GM19238 (cell line): ENCODE measurements around the gene CHN2.
"Not testable (repeated sequence)": the region's sequence is repeated elsewhere in the genome, so short reads cannot be mapped to it uniquely, and the experiment has no call there.

Experiments used
- DNase-seq: peaks from one replicate; pipeline ENCODE4 v3.0.0; 2011; ENCODE audit warnings: low spot score; ENCODE audit not compliant: insufficient read length

Gene CHN2

DNA sequence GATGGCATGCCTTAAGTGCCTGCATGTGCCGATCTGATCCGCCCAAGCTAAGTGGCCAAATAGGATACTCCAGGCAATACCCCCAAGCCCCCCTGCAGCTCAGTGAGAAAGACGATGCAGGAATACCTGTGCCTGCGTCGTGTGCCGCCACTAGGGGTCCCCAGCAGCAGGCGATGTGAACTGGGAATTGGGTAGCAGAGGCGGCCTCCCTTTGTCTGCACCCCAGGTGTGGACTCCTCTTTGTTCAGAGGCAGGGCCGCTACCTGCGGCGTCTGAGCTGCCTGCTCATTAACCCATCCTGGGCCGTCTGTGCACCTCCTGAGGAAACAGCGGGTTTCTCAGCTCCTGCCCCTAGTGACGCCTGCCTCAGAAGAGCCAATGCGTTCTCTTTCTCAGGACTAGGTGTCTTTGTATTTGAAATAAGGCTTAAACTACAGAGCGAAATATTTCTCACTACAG lies 4.8 kb upstream of the CHN2 start:
- DNase-seq, result peak; percentile 44

DNA sequence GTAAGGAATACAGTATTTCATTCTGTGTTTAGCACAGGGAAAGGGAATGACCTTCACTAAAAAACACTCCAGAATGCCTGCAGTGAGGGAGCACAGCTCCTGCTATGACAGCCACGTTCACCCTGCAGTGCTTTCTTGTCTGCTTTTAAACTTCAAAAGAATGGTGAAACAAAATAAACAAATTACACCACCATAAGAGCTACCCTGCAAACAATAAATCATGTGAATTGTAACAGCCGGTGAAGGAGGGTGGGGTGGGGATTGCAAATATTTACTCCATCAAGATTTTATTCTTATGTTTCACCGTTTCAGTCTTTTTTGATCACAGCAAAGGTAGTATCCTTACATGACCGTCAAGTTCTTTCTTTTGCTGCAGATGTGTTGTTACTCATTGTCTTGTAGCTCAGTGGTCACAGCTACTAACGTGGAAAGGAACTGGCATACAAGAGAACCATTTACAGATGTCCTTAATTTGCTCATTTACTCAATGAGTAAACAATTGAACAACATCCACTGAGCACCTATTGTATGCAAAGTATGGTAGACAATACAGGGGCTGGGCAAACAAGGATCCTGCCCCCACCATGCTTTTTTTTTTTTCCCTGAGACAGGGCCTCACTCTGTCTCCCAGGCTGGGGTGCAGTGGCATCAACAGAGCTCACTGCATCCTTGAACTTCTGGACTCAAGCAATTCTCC lies 4.1 kb upstream of the CHN2 start:
- no peak for DNase-seq

DNA sequence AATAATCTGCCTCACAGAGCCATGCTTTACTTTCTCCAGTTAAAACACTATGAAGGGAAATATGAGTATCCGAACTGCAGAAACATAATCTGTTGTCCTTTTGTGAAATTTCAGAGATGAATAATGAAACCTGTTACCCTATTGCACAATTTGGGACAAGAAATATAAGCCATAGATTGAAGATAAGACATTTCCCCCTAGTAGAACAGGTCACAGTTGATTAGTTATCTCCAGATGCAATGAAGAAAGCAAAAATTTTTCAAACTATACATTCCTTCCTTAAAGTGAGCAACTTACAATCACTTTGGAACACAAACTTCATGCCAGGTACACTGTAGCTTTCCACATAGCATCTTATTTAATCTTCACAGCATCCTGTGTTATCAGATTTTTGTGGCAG lies 2.3 kb upstream of the CHN2 start:
- DNase-seq, result no peak

DNA sequence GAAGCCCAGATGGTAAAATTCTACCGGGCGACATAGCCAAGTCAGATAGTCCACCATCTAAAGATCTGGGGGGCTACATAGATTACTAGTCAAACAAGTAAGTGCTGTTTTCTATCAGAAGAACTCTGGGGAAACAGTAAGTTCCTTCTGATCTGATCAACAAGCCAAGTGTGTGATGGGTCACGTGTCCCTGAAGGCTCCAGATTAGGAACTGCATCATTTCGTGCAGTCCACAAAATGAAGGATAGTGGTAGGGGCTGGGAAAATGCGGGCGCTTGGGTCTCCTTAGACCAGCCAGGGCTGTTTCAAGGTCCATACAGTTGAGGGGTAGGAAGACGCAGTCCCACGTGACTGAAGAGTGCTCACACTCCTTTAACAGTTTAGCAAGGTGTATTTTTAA lies 1.8 kb upstream of the CHN2 start:
- no peak for DNase-seq

DNA sequence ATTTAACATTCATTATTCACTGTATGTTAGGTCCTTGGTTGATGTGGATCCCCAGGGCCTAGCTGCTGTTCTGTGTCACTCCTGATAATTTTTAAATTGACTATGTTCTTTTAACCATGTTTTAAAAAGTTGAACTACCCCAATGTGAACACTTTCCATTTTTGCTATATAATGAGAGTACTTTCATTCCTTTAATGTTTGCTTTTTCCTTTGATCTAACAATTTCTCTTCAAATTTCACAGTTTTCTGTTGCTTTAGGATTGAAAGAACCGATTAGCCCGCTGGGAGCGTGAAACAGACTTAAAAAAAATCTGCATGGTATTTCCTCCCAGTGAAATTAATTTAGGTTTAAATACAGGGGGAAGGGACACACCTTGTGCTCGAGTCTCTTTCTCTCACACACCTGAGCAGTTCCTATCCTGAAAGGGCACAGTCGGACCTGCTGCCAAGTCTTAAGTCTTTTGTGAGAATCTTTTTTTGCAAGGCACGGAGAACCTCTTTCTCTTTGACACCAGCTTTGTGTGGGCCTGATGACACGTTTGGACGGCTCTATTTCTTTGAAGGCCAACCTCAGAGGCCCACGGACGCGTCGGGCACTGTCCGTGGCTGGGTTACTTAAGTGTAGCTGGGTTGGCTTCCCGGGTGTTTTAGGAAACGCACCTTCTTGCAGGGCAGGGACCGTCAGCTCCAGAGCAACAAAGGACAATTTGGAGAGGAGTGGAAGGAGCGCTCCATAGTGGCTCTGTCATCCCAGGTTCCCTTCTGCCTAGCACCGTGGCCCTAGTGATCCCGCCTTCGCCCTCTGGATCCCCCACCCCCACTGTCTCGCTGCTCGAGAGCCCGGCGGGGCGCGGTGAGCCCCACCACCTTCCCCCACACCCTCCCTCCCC lies 1.0 kb upstream of the CHN2 start:
- no peak for DNase-seq

DNA sequence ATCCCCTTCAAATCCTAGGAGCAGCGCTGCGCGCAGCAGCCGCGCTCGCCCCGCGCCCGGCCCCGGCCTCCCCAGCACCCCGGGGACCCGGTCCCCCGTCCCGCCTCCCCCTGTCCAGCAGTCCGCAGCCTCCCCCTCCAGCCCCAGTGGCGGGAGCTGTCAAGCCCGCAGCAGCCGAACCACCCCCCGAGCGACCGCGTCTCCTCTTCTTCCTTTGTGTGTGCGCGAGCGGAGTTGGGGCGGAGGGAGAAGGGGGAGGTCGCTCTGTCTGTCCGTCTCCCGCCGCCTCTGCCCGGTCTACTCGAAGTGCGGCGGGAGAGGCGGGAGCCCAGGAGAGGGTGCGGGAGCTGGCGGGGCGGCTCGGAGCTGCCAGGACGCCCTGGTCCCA lies 375 bp upstream of the CHN2 start:
- DNase-seq, result no peak

DNA sequence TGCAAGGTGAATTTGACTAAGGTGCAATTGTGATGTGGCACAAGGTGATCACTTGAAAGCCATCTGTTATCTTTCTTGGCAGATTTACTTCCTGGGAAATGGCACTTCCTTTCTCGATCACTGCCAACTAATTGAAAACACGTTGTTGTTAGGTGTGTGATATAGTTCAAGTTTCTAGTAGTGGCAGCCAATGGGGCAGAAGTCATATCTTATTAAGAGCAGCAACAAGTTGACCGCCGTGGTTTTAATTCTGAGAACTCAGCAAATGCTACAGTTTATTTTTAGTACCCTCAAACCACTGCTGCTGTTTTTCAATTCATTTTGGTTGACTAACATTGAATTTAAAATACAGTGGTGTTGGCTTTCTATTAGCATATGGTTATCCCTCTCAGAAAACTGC lies 1.6 kb downstream of the CHN2 start:
- no peak for DNase-seq

DNA sequence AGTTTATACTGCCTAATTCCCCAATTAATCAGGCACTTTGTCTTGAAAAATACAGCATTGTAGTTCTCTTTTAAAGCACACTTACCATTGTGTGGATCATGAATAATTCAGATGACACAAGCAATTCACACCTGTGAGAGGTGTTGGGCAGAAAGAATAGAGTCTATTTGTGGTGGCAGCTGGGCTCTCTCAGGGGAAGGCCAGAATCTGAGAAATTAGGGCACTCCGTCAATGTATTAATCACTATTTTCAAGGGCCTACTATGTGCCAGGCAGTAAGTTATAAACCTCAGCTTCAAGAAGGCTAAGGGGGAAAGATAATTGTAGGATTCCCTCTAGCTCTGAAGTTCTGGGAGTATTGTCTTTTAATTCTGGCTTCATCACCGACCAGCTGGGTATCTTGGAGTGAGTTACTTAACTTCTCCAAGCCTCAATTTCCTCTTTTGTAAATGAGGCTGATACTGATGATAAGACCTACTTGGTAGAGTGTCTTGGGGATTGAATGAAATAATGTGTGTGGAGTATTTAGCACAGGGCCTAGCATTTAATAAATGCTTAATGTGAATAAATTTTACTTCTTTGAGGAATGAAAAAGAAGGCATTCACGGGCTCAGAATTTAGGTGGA lies 2.5 kb downstream of the CHN2 start:
- DNase-seq, result no peak

DNA sequence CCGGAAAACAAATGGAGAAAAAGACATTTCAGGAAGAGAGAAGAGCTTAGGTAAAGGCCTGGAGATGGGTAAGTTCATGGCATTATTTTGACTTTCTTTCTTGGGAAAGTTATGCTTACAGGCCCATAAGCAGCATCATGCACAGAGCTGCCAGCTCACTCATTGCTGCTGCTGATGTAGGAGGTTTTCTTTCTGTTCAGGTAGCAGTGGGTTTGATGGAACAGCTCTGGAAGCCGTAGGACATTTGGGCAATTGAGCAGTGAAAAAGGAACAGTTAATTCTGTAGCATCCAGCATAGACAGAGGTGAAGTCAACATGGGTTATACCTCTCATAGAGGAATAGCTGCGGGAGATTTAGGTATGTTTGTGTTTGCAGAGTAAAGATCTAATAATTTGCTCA lies 3.3 kb downstream of the CHN2 start:
- DNase-seq, result no peak

DNA sequence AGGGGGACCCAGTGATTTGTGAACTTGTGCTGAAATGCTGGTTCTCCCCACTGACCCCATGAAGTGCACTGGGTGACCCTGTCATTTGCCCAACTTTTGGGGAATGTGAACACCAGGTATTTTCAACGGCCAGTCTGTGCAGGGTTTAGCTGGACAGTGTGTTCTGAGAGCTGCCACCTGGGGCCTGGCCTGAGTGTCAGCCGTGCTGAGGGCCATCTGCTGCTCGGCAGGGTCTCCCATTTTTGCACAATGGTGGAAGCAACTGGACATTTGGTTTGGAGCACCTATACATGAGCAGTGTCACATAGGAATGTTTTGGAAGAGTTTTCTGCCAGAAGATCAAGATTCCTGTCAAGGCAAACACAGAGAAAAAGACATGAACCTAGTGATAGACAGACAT lies 5.2 kb downstream of the CHN2 start:
- DNase-seq, result no peak

DNA sequence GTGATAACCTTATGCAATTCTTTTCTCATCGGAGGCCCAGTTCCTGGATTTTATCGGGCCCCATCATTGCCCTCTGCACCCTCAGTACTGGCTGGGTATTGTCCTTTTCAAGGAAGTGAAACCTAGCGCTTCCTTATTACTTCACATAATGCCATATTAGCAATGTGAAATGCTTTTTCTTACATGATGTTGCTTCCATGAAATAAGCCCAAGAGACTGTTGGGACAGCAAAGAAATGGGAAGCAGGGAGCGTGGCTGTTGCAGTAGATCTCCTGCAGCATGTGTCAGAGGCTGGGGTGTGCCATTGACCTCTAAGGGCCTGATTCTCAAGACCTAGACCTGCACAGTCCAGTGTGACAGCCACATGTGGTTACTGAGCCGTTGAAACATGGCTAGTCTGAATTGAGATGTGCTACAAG lies 8.1 kb downstream of the CHN2 start:
- DNase-seq, result no peak

DNA sequence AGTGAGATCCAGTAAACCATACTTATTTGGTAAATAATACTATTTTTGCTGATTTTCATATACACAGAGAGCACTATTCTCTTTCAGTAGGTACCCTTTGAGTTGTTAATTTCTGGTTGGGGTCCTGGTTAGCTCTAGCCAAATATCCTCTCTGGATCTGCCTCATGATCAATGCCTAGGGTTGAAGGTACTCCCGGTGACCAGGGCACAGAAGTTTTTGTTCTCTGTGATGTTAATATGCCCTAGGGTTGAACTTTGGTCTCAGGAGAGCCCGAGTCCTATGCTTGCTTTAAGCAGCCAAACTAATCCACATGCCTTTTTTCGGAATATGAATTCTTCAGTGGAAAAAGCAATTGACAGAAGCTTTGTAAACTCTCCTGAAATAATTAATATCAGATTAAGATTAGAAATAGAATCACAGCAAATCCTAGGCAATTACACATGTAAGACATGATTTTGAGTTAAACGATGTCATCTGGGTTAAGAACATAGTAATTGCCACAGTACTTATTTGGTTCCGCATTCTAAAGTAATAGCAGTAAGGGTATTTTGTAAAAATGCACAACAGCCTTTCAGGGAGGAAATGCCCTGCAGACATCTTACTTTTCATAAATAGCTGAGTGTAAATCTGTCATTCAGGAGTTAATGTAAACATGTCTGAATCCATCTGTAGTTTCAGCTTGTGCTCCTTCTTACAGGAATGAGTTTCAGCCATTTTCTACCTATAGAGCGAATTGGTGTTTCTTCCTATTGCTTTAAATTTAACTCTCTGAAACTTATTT lies 10.1 kb downstream of the CHN2 start:
- no peak for DNase-seq

DNA sequence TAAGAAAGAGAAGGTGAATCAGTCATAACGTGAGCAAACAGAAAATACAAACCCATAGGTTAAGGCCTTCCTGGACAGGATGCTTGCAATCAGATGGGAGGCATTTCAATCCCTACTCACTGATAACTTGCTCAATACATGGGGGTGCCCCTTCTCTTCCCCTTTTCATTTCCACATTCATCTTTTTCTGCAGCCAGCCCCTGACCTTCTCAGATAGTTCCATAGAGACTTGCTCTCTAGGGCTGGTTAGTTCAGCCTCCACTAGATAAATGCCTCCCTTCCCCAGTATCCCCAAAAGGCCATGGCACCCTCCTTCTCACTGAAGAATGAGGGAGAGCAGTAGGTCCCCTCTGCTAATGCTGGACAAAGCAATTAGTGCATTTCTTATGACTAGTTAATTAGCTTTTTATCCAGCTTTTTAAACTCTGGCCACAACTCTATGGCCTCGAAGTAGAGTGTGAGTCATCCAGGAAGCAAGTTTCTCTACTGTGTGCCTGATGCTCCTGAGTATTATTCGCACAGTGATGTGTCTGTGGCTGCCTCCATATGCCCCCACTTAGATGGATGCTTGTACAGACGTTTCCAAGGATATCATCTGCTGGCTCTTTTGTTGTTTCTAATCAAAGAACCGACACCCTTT lies 12.7 kb downstream of the CHN2 start:
- no peak for DNase-seq

DNA sequence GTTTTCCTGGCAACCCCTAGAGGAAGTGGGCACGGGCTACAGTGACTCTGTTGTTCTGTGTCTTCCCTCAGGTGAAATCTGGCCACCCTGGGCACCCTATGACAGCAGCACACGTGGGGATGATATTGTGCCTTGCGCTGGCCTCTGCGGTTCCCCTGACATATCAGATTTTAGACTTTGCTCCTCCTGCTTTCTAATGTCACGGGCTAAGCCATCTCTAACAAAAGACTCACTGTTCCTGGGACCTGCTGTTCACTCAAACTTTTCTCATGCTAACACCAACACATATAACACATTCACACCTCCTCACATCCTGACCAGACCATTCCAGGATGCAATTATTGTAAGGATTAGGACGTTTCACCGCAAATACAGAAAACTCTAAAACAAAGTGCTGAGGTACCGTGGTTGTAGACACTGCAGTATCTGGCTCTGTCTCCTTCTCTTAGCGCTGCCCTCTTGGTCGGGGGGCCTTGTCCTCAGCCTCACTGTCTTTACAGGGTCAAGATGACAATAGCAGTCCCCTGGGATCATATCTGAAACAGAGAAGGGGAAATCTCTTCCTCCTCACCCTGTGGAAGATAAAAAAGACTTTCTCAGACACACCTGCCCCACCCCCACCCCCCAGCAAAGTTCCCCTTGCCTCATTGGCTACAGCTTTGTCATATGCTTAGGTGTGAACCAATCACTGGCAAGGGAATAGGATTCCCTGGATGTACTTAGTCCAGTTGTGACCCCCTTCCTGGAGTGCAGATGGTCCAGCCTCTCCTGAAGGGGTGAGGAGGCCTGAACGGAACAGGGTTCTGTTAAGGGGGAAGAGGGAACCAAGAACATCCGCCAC lies 14.1 kb downstream of the CHN2 start:
- no peak for DNase-seq

DNA sequence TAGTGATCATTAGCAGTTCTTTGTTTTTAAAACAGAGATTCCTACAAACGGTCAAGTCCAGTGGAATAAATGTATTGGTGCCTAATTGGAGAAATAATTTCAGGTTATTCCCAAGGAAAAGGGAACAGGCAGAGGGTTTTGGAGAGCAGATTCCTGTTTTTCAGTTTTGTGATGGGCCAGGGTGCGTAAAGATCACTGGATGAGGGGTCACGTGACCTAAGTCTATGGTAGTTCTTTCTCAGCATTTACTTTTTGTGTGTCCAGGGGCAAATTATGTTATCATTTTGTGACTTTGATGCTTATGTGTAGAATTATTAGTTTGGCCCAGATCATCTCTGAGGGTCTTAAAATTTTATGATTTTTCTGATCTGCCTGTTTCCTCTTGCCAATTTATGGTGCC lies 15.2 kb downstream of the CHN2 start:
- DNase-seq, result no peak

DNA sequence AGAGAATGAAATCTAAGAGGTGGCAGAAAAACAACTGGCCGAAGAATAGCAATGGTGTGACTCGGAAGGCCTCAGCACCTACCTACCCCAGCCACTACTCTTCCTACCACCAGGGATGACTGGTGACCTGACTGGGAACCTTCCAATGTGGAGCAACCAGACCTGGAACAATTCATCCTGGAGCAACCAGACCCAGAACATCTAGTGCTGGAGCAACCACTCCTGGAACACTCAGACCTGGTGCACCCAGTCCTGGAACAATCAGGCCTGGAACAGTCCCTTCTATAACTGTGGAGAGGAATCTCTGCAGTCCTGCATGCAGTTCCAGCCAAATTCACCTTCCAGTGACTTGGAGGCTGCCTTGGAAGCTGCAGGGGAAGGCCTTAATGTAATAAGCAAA lies 18.2 kb downstream of the CHN2 start:
- not testable (repeated sequence) for DNase-seq

DNA sequence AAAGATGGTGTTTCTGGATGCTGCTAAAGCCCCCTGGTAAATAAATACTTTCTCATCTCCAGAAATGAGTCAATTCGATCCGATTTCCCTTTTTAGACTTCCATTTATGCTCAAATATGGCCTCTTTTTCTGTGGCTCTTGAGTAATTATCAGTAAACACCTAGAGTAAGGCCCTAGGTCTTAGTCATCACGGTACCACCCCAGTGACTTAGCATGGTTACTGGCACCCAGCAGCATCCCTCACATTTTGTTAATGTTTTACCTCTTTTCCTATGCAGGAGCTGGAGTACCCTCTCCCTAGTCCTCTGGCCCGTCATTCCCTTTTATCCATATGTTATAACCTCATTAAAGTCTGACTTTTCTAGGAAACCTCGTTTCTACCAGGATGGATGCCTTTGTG lies 19.5 kb downstream of the CHN2 start:
- DNase-seq, result no peak

DNA sequence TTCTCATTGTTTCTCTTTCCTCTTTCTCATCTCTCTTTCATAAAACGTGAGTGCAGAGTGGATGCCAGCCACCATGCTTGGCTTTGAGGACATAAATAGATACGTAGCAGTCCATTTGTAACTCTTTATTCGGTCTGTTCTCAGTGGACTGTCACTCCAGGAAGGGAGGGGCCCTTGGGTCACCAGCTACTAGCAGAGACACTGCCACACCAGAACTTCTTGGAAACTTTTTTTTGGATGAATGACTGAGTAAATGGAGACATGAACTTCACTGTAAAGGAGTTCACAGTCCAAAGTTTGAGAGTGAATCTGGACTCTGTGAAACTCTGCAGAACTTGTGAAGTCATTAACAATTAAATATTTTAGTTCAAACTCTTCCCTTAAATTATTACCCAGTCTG lies 20.2 kb downstream of the CHN2 start:
- no peak for DNase-seq

DNA sequence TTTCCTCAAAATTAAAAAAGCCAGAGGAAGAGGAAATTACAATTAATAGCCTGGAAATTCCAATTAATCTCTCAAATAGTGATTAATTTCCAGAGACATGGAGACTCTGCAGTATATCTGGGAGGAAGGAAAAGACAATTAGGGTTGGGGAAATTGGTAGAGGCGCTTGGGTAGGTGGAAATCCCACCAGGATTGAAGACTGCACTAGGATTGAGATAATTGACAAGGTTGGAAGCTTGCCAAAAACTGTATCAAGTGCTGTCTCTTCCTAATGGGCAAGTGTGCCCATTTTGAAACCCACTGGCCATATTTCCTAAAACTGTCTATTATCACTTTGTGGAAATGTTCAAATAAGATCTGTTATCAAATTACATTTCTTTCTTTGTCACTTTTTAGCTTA lies 21.6 kb downstream of the CHN2 start:
- DNase-seq, result no peak

DNA sequence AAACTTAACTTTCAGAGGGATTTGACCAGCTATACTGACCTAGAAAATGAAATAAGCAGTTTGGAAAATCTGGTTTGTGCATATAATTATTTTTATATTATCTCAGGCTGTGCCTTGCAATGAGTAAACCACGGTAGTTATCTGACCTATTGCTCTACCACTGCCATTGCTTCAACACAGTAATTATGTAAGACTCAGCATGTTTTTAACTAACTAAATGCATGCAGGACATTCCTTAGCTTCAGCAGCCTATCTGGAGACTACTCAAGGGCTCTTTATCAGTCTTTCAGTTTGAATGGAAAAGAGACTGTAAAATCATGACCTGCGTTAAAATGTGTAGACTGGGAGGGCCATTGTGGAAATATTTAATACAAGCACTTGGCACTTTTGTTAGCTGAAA lies 22.5 kb downstream of the CHN2 start:
- no peak for DNase-seq
